Activated CD4-positive, CD25-positive, alpha-beta regulatory T cell treated with anti-CD3 and anti-CD28 coated beads, Interleukin-2, amount 50 U/mL, for 72 hours (primary cell): ENCODE measurements around the gene BFSP2.
"Not testable (repeated sequence)": the region's sequence is repeated elsewhere in the genome, so short reads cannot be mapped to it uniquely, and the experiment has no call there.

Source experiments
- DNase-seq: peaks from one replicate; pipeline ENCODE4 v3.0.0; 2021

The BFSP2 gene

DNA sequence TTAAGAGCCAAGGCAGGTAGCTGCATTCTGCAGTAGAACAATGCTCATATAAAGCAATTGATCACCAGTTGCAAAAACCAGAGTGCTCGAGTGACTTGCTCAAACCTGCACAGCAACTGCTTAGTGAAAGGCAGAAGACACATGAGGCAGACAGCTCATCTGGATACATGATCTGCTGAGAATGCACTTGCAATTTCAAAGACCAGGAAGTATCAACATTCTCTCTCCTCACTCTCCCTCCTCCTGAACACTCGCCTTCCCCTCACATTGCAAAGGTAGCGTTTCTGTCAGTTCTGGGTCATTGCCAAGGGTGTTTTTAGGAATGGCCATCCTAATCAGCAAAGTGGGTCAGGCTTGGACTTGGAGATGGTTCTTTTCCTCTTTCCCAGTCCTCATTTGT is 61.0 kb downstream of the BFSP2 start:
- DNase-seq = no peak

- DNase-seq = no peak
These were observed 61.4 kb downstream of the BFSP2 start for GRCh38 chr3:133461291-133461690.

- no peak for DNase-seq
These were observed 63.5 kb downstream of the BFSP2 start for GRCh38 chr3:133463347-133463860.

DNA sequence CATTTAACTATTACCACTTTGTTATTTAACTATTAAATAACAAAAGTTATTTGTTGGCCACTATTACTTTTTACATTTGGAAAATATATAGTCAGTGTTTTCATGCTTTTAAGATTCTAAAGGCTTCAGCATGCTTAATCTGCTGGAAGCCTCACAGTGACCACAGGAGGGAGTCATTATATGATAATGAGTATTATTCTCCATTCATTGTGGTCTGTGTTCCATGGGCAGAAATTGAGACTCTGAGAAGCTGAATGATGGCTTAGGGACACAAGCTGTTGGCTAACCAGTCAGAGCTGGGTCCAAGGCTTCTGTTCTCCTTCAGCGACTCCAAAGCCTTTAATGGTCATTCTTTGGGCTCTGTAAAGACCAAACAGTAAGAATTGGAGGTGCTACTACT is 64.7 kb downstream of the BFSP2 start:
- no peak for DNase-seq

DNA sequence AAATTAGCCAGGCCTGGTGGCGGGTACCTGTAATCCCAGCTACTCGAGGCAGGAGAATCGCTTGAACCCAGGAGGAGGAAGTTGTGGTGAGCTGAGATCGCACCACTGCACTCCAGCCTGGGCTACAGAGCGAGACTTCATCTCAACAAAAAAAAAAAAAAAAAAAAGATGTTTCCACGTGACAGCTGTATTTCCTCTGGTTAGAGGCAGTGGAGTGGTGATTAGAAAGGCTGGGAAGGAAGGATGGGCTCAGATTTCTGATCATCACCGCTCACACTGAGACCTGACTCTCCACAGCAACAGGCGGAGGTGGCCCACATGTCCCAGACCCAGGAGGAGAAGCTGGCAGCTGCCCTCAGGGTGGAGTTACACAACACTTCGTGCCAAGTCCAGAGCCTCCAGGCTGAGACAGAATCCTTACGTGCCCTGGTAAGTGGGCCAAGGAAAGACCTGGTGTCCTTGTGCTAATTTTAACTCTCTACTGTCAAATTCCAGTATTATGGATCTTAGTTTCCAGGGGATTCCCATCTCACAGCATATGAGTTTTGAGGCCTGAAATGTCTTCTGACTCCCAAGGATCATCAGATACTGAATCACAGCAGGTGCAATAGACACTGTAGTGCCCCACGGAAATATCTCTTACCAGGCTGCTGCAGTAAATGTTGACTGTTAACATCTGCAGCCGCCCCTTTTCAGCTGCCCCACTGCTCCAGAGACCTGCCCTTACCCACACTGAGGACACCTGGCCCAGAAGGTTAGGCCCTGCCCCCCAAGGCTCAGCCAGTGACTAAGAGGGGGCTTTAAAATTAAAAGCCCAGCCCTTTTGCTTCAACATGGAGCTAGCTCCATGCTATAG is 66.9 kb downstream of the BFSP2 start:
- no peak for DNase-seq

- DNase-seq = no peak
These were observed 67.9 kb downstream of the BFSP2 start for GRCh38 chr3:133467780-133468179.

DNA sequence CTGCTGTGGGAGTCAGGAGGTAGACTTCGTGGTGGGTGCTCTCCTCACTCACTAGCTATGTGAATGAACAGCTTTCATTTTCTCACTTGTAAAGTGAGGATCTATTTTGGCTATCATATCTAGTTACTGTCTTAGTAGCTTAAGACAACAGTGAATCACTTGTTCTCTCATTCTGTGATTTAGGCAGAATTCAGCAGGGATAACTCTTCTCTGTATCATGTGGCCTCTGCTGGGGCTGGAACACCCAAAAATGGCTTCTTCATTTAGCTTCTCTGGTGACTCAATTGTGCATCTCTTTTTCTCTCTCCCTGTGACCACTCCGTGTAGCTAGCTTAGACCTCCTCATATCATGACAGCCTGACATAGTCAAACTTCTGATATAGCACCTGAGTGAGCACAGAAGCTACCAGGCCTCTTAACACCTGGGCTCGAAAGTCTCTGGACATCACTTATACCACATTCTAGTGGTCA is 68.4 kb downstream of the BFSP2 start:
- no peak for DNase-seq

DNA sequence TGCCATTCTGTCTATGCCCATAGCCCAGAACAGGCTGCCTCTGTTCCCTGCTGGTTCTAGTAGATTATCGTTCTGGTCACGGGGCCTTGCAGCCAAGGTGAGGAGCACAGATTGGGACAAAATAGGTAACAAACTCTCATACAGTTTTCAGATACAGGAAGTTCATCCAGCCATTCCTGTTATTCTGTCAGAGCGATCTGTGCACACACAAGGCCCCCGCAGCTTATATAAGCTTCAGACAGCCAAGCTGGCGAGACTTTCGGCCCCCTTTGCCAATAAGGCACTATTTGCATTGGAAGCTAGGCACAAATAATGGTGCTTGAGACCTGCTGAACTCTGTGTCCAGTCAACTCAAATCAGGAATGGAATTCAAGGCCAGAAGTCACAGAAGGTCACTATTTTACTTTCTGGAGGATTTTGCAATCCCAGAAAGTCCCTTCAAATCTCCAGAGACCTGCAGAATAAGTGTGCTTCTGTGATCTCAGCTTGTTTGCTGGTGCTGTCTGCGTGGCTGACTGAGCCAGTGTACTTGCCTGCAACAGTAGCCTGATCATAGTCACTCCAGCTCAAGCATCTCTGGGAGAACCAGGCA is 69.4 kb downstream of the BFSP2 start:
- no peak for DNase-seq

- no peak for DNase-seq
These were observed 72.4 kb downstream of the BFSP2 start for GRCh38 chr3:133472242-133472641.

DNA sequence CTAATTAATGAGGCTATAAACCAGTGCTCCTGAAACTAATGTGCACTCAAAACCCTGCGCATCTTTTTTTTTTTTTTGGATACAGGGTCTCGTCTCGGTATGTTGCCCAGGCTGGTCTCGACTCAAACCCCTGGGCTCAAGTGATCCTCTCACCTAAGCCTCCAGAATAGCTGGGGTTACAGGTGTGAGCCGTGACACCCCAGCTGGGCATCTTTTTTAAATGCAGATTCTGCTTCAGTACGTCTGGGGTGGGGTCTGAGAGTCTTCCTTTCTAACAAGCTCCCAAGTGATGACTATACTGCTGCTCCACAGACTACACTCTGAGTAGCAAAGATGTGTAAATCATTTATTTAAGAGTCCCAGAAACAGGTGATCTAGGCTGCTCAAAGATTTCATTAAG is 73.0 kb downstream of the BFSP2 start:
- no peak for DNase-seq

DNA sequence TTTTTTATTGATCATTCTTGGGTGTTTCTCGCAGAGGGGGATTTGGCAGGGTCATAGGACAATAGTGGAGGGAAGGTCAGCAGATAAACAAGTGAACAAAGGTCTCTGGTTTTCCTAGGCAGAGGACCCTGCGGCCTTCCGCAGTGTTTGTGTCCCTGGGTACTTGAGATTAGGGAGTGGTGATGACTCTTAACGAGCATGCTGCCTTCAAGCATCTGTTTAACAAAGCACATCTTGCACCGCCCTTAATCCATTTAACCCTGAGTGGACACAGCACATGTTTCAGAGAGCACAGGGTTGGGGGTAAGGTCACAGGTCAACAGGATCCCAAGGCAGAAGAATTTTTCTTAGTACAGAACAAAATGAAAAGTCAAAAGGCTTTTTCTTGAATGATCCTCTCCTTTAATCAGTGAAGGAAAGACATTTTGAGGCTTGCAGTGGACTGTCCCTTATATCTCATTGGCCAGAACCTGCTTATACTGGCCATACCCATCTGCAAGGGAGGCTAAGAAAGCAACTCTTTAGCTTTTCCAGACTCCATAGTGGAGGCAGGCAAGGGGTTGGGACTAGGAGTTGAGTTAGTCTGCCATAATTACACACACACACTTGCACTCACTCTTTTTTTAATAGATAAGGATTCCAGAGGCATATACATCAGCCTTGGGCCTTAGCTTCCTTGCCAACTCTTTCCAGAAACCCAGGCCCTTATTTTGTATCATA is 73.8 kb downstream of the BFSP2 start:
- DNase-seq = not testable (repeated sequence)

DNA sequence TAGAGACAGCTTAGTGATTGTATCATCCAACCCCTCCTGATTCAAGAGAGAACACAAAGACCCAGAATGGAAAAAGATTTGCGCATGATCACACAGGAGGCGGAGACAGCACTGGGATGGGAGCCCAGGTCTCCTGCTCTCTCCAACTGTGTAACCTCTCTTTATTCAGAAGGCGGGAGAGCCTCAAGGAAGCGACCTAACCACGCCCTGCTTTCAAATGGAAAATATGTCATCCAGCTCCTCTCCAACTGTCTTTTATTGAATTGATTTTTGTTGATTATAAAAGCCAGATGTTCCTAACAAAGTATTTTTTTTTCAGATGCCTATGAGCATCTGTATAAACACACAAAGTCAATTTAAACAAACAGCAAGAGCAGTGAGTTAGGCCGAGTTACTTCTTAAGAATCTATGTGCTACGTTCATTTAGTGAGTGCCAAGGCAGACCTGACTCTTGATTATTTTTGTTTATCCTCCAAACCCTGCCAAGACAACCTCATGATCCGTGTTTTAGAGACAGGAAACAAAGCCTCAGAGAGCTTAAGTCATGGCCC is 74.5 kb downstream of the BFSP2 start:
- no peak for DNase-seq

DNA sequence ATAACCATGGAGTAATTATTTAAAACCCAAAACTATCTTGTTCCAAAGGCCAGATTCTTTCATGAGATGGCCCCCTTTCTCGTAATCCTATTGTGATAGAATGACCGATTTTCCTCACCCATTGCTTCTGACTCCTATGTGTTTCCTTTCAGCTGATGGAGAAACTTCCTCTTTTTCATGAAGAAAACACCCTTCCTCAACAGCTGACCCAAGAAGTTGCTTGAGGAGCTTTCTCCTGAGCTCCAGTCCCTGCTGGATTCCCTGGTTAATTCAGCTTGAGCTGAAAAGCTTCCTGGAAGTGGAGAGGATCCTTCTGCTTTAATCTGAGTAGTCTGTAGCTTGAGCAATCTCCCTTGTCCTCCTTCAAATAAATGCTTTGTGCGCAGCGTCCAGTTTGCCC is 75.0 kb downstream of the BFSP2 start:
- DNase-seq = no peak

- DNase-seq = peak; percentile 33
These were observed 75.6 kb downstream of the BFSP2 start for GRCh38 chr3:133475245-133476010.

DNA sequence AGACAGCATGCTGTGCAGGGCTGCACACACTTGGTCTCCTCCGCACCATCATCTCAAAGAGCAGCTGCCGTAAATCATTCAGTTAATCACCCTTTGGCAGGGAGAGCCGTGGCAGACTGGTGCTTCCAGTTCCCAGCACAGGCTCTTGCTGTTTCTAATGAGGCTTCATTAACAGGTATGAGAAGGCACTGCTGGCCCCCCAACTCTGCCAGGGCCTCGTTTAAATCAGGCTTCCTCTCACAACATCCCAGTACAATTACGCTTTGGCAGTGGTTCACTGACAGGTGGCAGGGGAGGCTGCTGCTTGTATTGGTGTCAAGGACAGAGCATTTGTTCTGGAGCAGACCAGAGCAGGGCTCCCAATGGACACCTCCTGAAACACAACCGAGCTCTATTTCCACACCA is 77.1 kb downstream of the BFSP2 start:
- no peak for DNase-seq

- DNase-seq = no peak
These were observed 77.6 kb downstream of the BFSP2 start for GRCh38 chr3:133477487-133477886.

DNA sequence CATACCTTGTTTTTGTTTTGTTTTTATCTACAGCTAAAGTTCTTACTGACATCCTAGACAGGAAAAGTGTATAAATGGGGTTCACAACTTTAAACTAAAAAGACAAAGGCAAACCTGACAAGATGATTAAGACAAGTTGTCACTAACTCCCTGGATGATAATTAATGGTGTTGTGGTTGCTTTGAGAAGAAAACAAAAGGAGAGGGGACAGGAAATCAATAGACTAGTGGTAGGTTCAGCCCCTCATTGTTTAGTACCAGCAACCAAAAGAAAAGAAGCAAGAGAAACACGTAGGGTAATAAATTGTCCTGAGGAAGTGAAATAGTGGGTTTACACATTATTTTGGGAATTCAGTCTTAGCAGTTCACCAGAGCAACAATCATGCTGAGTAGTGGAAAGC is 78.8 kb downstream of the BFSP2 start:
- DNase-seq = no peak

- no peak for DNase-seq
These were observed 79.5 kb downstream of the BFSP2 start for GRCh38 chr3:133479401-133479800.

DNA sequence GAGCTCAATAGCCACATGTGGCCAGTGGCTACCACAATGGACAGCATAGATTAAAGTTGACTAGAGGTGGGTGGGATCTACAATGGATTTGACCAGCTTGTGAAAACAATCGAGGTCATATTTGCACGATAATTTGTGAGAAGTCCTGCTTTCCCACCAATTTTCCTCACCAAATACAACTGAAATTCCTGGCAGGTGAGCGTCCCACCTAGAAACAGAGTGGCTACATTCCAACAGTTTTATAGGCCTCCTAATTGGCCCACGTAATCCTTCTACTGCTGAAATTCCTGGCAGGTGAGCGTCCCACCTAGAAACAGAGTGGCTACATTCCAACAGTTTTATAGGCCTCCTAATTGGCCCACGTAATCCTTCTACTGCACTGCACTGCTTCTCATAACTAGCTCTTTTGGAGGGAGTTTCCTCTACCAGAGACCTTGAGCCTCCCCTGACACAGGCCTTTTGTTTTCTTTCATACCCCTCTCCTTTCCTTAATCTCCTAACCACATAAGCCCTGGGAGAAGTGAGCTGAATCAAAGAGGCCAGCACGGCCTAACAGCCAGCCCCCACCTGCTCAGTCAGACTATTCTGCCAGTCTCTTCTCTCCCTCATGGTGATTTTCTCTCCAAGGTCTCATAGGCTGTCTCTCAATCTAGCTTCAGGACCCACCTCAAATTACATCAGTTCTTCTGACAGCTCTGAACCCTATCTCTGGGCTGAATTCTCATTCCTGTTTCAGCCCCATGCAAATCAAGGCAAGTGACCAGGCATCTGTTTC is 80.2 kb downstream of the BFSP2 start:
- DNase-seq = no peak

DNA sequence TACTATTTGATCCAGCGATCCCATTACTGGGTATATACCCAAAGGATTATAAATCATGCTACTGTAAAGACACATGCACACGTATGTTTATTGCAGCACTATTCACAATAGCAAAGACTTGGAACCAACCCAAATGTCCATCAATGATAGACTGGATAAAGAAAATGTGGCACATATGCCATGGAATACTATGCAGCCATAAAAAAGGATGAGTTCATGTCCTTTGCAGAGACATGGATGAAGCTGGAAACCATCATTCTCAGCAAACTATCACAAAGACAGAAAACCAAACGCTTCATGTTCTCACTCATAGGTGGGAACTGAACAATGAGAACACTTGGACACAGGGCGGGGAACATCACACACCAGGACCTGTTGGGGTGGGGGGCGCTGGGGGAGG is 82.6 kb downstream of the BFSP2 start:
- DNase-seq = not testable (repeated sequence)

DNA sequence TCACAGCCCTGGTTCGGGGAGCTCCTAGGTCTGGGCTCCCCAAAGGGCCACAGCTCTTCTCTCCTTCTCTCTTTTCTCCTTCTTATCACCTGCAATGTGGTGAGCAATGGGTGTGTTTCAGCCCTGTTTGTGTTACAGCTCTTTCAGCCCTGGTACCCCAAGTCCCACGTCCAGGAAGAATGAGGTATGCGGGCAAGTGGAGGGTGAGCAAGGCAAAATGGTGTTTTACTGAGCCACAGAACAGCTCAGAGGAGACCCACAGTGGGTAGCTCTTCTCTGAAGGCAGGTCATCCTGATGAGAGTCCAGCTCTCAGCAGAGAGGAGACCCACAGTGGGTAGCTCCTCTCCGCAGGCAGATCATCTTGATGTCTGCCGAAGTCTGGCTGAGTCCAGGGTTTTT is 86.8 kb downstream of the BFSP2 start:
- DNase-seq = no peak

DNA sequence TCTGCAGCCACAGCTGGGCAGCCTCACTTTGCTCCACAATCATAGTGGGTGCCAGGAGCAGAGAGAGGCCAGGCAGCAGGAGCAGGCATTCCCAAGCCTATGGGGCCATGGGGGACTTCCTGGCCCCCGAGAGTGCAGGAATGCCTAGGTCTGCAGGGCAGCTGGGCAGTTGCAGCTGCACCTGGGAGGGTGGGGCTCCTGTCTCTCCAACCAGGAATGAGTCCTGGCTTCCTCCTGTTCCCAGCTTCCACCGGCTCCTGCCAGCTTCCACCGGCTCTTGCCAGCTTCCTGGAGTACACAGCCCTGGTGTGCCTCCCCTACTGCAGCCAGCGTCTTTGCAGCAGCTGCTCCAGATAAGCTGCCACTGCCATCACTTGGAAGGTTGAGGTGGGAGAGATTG is 87.3 kb downstream of the BFSP2 start:
- DNase-seq = no peak
